ENCODE data around the gene TRMT2A.

The TRMT2A gene

GRCh38 chr22:20089977-20090729 is 26.9 kb downstream of the TRMT2A start:
- TF ChIP-seq SNAI2 (CRISPR knock-in tag; IDR thresholded peaks at IDR 0.05) (no peak), TOX (CRISPR knock-in tag; IDR thresholded peaks at IDR 0.05; ENCODE audit: borderline replicate concordance) (no peak), ISL1 (CRISPR knock-in tag; IDR thresholded peaks at IDR 0.05) (no peak), POU6F1 (CRISPR knock-in tag; IDR thresholded peaks at IDR 0.05; ENCODE audit: borderline replicate concordance, low read depth) (no peak), ZFP30 (CRISPR knock-in tag; IDR thresholded peaks at IDR 0.05) (no peak), ZNF565 (CRISPR knock-in tag; conservative IDR thresholded peaks at IDR 0.05; ENCODE audit: low read depth) (no peak), ZFP3 (CRISPR knock-in tag; IDR thresholded peaks at IDR 0.05) (no peak), CSRNP3 (CRISPR knock-in tag; IDR thresholded peaks at IDR 0.05) (no peak), BACH2 (CRISPR knock-in tag; IDR thresholded peaks at IDR 0.05; ENCODE audit: borderline replicate concordance) (no peak), CREB5 (CRISPR knock-in tag; IDR thresholded peaks at IDR 0.05; ENCODE audit: low read depth) (no peak), ZC3H10 (CRISPR knock-in tag; IDR thresholded peaks at IDR 0.05) (no peak), ZNF8 (CRISPR knock-in tag; IDR thresholded peaks at IDR 0.05) (no peak), TSHZ2 (CRISPR knock-in tag; IDR thresholded peaks at IDR 0.05) (no peak), RARB (CRISPR knock-in tag; IDR thresholded peaks at IDR 0.05) (no peak), TCF4 (CRISPR knock-in tag; IDR thresholded peaks at IDR 0.05; ENCODE audit: borderline replicate concordance) (no peak), ZNF70 (CRISPR knock-in tag; IDR thresholded peaks at IDR 0.05) (no peak), OSR1 (CRISPR knock-in tag; IDR thresholded peaks at IDR 0.05) (no peak), CSDC2 (CRISPR knock-in tag; IDR thresholded peaks at IDR 0.05) (no peak), PATZ1 (CRISPR knock-in tag; IDR thresholded peaks at IDR 0.05; ENCODE audit: borderline replicate concordance) (no peak)
- no peak for ATAC-seq

GRCh38 chr22:20089226-20089976 is 27.6 kb downstream of the TRMT2A start:
- no peak for TF ChIP-seq ZC3H10 (CRISPR knock-in tag; IDR thresholded peaks at IDR 0.05)
- TF ChIP-seq ZNF70 (CRISPR knock-in tag; IDR thresholded peaks at IDR 0.05), result no peak
- no peak for TF ChIP-seq TOX (CRISPR knock-in tag; IDR thresholded peaks at IDR 0.05; ENCODE audit: borderline replicate concordance)
- TF ChIP-seq ARNTL (CRISPR knock-in tag; IDR thresholded peaks at IDR 0.05; ENCODE audit: borderline replicate concordance, low read depth), result no peak
- no peak for TF ChIP-seq SNAI2 (CRISPR knock-in tag; IDR thresholded peaks at IDR 0.05)
- no peak for TF ChIP-seq ZNF8 (CRISPR knock-in tag; IDR thresholded peaks at IDR 0.05)
- TF ChIP-seq ISL1 (CRISPR knock-in tag; IDR thresholded peaks at IDR 0.05), result no peak
- no peak for TF ChIP-seq ESRRG (CRISPR knock-in tag; IDR thresholded peaks at IDR 0.05)
- TF ChIP-seq ZNF565 (CRISPR knock-in tag; conservative IDR thresholded peaks at IDR 0.05; ENCODE audit: low read depth), result no peak
- TF ChIP-seq OSR1 (CRISPR knock-in tag; IDR thresholded peaks at IDR 0.05), result no peak
- TF ChIP-seq POU6F1 (CRISPR knock-in tag; IDR thresholded peaks at IDR 0.05; ENCODE audit: borderline replicate concordance, low read depth), result no peak
- no peak for ATAC-seq
